HG02973 (cell line): ENCODE data around the gene ARHGAP42.
"Not testable (repeated sequence)": the region's sequence is repeated elsewhere in the genome, so short reads cannot be mapped to it uniquely, and the experiment has no call there.

Experiments
- ATAC-seq: cut with Tn5 transposase; IDR thresholded peaks from one replicate; pipeline ENCODE4 v1.9.1; 2021; ENCODE audit warnings: moderate library complexity; ENCODE audit not compliant: unreplicated experiment

The ARHGAP42 gene

GRCh38 chr11:101010899-101011298, 323.8 kb downstream of the ARHGAP42 start:
- no peak for ATAC-seq

GRCh38 chr11:101011881-101012280, 324.8 kb downstream of the ARHGAP42 start:
- no peak for ATAC-seq

- ATAC-seq, result not testable (repeated sequence)
Observed at GRCh38 chr11:101013702-101014101, 326.6 kb downstream of the ARHGAP42 start.

- no peak for ATAC-seq
Observed at GRCh38 chr11:101014600-101015285, 327.7 kb downstream of the ARHGAP42 start.

GRCh38 chr11:101019870-101020269, 332.8 kb downstream of the ARHGAP42 start:
- no peak for ATAC-seq

- ATAC-seq, result no peak
Observed at GRCh38 chr11:101022256-101022655, 335.2 kb downstream of the ARHGAP42 start.

GRCh38 chr11:101028644-101029043, 341.6 kb downstream of the ARHGAP42 start:
- ATAC-seq, result no peak

GRCh38 chr11:101030015-101030414, 342.9 kb downstream of the ARHGAP42 start:
- no peak for ATAC-seq

- ATAC-seq, result no peak
Observed at GRCh38 chr11:101030692-101031091, 343.6 kb downstream of the ARHGAP42 start.

- no peak for ATAC-seq
Observed at GRCh38 chr11:101031713-101032112, 344.6 kb downstream of the ARHGAP42 start.

- ATAC-seq, result no peak
Observed at GRCh38 chr11:101032991-101033390, 345.9 kb downstream of the ARHGAP42 start.

GRCh38 chr11:101034076-101034475, 347.0 kb downstream of the ARHGAP42 start:
- no peak for ATAC-seq

- no peak for ATAC-seq
Observed at GRCh38 chr11:101035872-101036271, 348.8 kb downstream of the ARHGAP42 start.
